ENCODE data around the gene OSBPL2.

The OSBPL2 gene

GRCh38 chr20:62309947-62310756, 71.8 kb downstream of the OSBPL2 start:
- DNase-seq (ENCODE audit: low spot score) (no peak), FAIRE-seq (no peak)

GRCh38 chr20:62310757-62311121, 72.4 kb downstream of the OSBPL2 start:
- DNase-seq (ENCODE audit: low spot score), result no peak
- FAIRE-seq, result no peak

- FAIRE-seq, result no peak
Observed at GRCh38 chr20:62311150-62311549, 72.8 kb downstream of the OSBPL2 start.

GRCh38 chr20:62311832-62312661, 73.7 kb downstream of the OSBPL2 start:
- FAIRE-seq (no peak), DNase-seq (ENCODE audit: low spot score) (no peak)

More at GRCh38 chr20:62311150-62311549, 72.8 kb downstream of the OSBPL2 start:
- DNase-seq (ENCODE audit: low spot score), result no peak

- DNase-seq (ENCODE audit: low spot score) (no peak), FAIRE-seq (no peak)
Observed at GRCh38 chr20:62312662-62312977, 74.3 kb downstream of the OSBPL2 start.

- FAIRE-seq (no peak), DNase-seq (ENCODE audit: low spot score) (no peak)
Observed at GRCh38 chr20:62313021-62313420, 74.7 kb downstream of the OSBPL2 start.

- DNase-seq (ENCODE audit: low spot score), result no peak
- FAIRE-seq, result no peak
Observed at GRCh38 chr20:62313460-62314338, 75.4 kb downstream of the OSBPL2 start.

- DNase-seq (ENCODE audit: low spot score) (no peak), FAIRE-seq (no peak)
Observed at GRCh38 chr20:62314339-62314638, 76.0 kb downstream of the OSBPL2 start.

GRCh38 chr20:62314711-62315302, 76.5 kb downstream of the OSBPL2 start:
- FAIRE-seq (no peak), DNase-seq (ENCODE audit: low spot score) (no peak)

GRCh38 chr20:62315773-62316172, 77.5 kb downstream of the OSBPL2 start:
- no peak for FAIRE-seq
- no peak for DNase-seq (ENCODE audit: low spot score)

GRCh38 chr20:62316331-62317166, 78.2 kb downstream of the OSBPL2 start:
- FAIRE-seq, result no peak
- DNase-seq (ENCODE audit: low spot score), result no peak

- no peak for FAIRE-seq
- DNase-seq (ENCODE audit: low spot score), result no peak
Observed at GRCh38 chr20:62317167-62317655, 78.9 kb downstream of the OSBPL2 start.

GRCh38 chr20:62318400-62319345, 80.4 kb downstream of the OSBPL2 start:
- DNase-seq (ENCODE audit: low spot score), result no peak
- no peak for FAIRE-seq

GRCh38 chr20:62319346-62319909, 81.1 kb downstream of the OSBPL2 start:
- FAIRE-seq (no peak), DNase-seq (ENCODE audit: low spot score) (no peak)

- no peak for DNase-seq (ENCODE audit: low spot score)
- FAIRE-seq, result no peak
Observed at GRCh38 chr20:62320581-62321354, 82.4 kb downstream of the OSBPL2 start.

GRCh38 chr20:62321521-62321948, 83.2 kb downstream of the OSBPL2 start:
- FAIRE-seq (no peak), DNase-seq (ENCODE audit: low spot score) (no peak)

- DNase-seq (ENCODE audit: low spot score) (no peak), FAIRE-seq (no peak)
Observed at GRCh38 chr20:62321975-62322374, 83.7 kb downstream of the OSBPL2 start.

- FAIRE-seq (no peak), DNase-seq (ENCODE audit: low spot score) (no peak)
Observed at GRCh38 chr20:62322492-62323041, 84.2 kb downstream of the OSBPL2 start.
